Right lobe of liver (tissue), 6 donors: Measurements from ENCODE around the gene PEF1. TPM values are rescaled to one million over a fixed set of nuclear protein-coding genes. Genes with fewer than 3 reads are reported as not detected.
A peak's percentile ranks its signal among the peaks of the same experiment; 100 is the strongest.

Experiments used
- ATAC-seq, 4 donors: fragments of 200-7000 bp; cut with Tn5 transposase; one replicate each; pipeline ENCODE4 v1.9.1; 2020; ENCODE audit warnings: mild to moderate bottlenecking in 4 of 4, moderate library complexity in 4 of 4
- DNase-seq, 3 donors: peaks; one replicate each; pipeline ENCODE4 v3.0.0-alpha.2; 2020
- H3K27ac ChIP-seq, 3 donors: fragments of 200-600 bp; one replicate each; pipeline ENCODE4 v1.8.0; 2022
- H3K27me3 ChIP-seq, 2 donors: fragments of 200-600 bp; one replicate each; pipeline ENCODE4 v1.8.0; 2022
- H3K36me3 ChIP-seq, 4 donors: fragments of 200-600 bp; sonication (generic) in 1 of 4; one replicate each; pipeline versions ENCODE4 v1.5.1 to v1.8.0; 2017 to 2022; ENCODE audit warnings: control low read depth in 1 of 4
- H3K4me1 ChIP-seq, 4 donors: fragments of 200-600 bp; sonication (generic) in 1 of 4; one replicate each; pipeline versions ENCODE4 v1.5.1 to v1.8.0; 2017 to 2022; ENCODE audit warnings: control low read depth in 1 of 4
- H3K4me3 ChIP-seq, 3 donors: fragments of 200-600 bp; one replicate each; pipeline ENCODE4 v1.8.0; 2022
- H3K9me3 ChIP-seq, 4 donors: fragments of 200-600 bp; sonication (generic) in 1 of 4; one replicate each; pipeline versions ENCODE4 v1.5.1 to v1.8.0; 2017 to 2022; ENCODE audit warnings: control low read depth in 1 of 4
- CTCF ChIP-seq, 4 donors: fragments of 200-600 bp in 3 of 4; fragments of 450-650 bp in 1 of 4; IDR thresholded peaks; one replicate each; pipeline versions ENCODE4 v1.5.1 to v1.8.0; 2016 to 2022; ENCODE audit warnings: antibody characterized with exemption in 4 of 4, mild to moderate bottlenecking in 2 of 4
- POLR2A ChIP-seq: fragments of 450-650 bp; IDR thresholded peaks from one replicate; pipeline ENCODE4 v1.6.1; 2017; ENCODE audit warnings: antibody characterized with exemption, mild to moderate bottlenecking
- WGBS: methylation state at CpG from one replicate; pipeline ENCODE4 v1.1.6; 2018; ENCODE audit warnings: low coverage, low lambda C conversion rate; ENCODE audit not compliant: insufficient coverage; ENCODE audit errors: missing lambda C conversion rate; 5-methylcytosine and 5-hydroxymethylcytosine counted together
- intact Hi-C, 2 donors: fragments of 100-400 bp; cut with DNase I; formaldehyde crosslinking; loops; one replicate each; pipeline versions ENCODE4 v1.11.2 to v1.14.1; 2022
- total RNA-seq, 6 experiments: library from RNA; depleted of rRNA in 2 of 6; stranded (reverse); fragments of >200 nt in 2 of 6; fragmentation: NEBNext Ultra II Directional in 3 of 6; extraction: Animal tissue kit (Norgen Biotek cat#: 25700) in 3 of 6; gene quantifications; one replicate each; pipeline versions ENCODE4 v1.1.0 to v1.2.4, GENCODE V29; 2016 to 2023
- donor health status: DM: no; HTN: yes; CAD: no.
- donor health status: DM: no; HTN: no; CAD: no.
- donor health status: DM: no; HTN: no; CAD: no.
- donor health status: DM: no; HTN: yes; CAD: no.
- donor health status: DM: no; HTN: yes; CAD: no.

The PEF1 gene
- total RNA-seq, 6 experiments from 2014 or later = 23.9 to 47.5 (median 32.5) TPM

GRCh38 chr1:31617916-31618746 is 26.5 kb downstream of the PEF1 start:
- intact Hi-C loops = no loop called here
- 38% methylated on average over 10 of the region's 56 CpGs for WGBS

GRCh38 chr1:31617218-31617915 is 27.3 kb downstream of the PEF1 start, which contains the start of gene HCRTR1:
TSS of gene HCRTR1 (plus strand) at chr1:31617689. CDS start at chr1:31619193, 1,504 bp downstream.
- WGBS = 12% methylated on average over 12 of the region's 48 CpGs
- TF ChIP-seq CTCF (IDR thresholded peaks at IDR 0.05) (no peak), POLR2A (no peak)
- Histone ChIP-seq H3K4me3 (peak within 1 kb of the TSS; percentile 25 to 39 (median 26)), H3K27me3 (peaks cover 0 to 5% of the 10 kb centered on the region in 2 donors), H3K4me1 (peaks cover 0 to 4% (median 0%) of the 10 kb centered on the region in 4 donors), H3K27ac (no peak within 1 kb of the TSS), H3K36me3 (no peaks in the 10 kb centered on the region), H3K9me3 (no peaks in the 10 kb centered on the region)
- ATAC-seq = peak in 1 of 4 donors; percentile 4
- intact Hi-C loops = no loop called here
- no peak for DNase-seq

More at GRCh38 chr1:31617916-31618746, 26.5 kb downstream of the PEF1 start:
- TF ChIP-seq POLR2A = no peak
- peak; percentile 45 to 75 (median 63) for TF ChIP-seq CTCF (IDR thresholded peaks at IDR 0.05)
- Histone ChIP-seq H3K36me3 (no peaks in the 10 kb centered on the region), H3K4me3 (peak overlapping the region; percentile 25 to 39 (median 26)), H3K27me3 (peaks cover 0 to 5% of the 10 kb centered on the region in 2 donors), H3K9me3 (no peaks in the 10 kb centered on the region), H3K27ac (no peak overlapping the region), H3K4me1 (peaks cover 0 to 4% (median 0%) of the 10 kb centered on the region in 4 donors)
- DNase-seq (peak in 1 of 3 donors; percentile 47), ATAC-seq (peak; percentile 57 to 75 (median 61))

- H3K27ac ChIP-seq = no peak overlapping the region
- WGBS = 83% methylated on average over 1 of the region's 2 CpGs
- DNase-seq = no peak
- no peaks in the 10 kb centered on the region for H3K9me3 ChIP-seq
- TF ChIP-seq POLR2A (no peak), CTCF (IDR thresholded peaks at IDR 0.05) (no peak)
- peaks cover 0 to 5% of the 10 kb centered on the region in 2 donors for H3K27me3 ChIP-seq
- no peak overlapping the region for H3K4me3 ChIP-seq
- no peak for ATAC-seq
- H3K4me1 ChIP-seq = peaks cover 0 to 4% (median 0%) of the 10 kb centered on the region in 4 donors
- intact Hi-C loops = no loop called here
- H3K36me3 ChIP-seq = no peaks in the 10 kb centered on the region
Observed at GRCh38 chr1:31615939-31616338, 28.7 kb downstream of the PEF1 start.

GRCh38 chr1:31615414-31615813 is 29.3 kb downstream of the PEF1 start:
- Histone ChIP-seq H3K27me3 (peaks cover 0 to 5% of the 10 kb centered on the region in 2 donors), H3K4me3 (no peak overlapping the region), H3K36me3 (no peaks in the 10 kb centered on the region), H3K4me1 (peaks cover 0 to 4% (median 0%) of the 10 kb centered on the region in 4 donors), H3K9me3 (no peaks in the 10 kb centered on the region), H3K27ac (no peak overlapping the region)
- ATAC-seq (no peak), DNase-seq (no peak)
- intact Hi-C loops = no loop called here
- TF ChIP-seq CTCF (IDR thresholded peaks at IDR 0.05) (no peak), POLR2A (no peak)
- 40% methylated on average over 1 of the region's 6 CpGs for WGBS
